Osteoblast (primary cell): ENCODE results near the gene SPATA46. TPM values are rescaled to one million over a fixed set of nuclear protein-coding genes. Genes with fewer than 3 reads are reported as not detected.

Source experiments
- DNase-seq: peaks from one replicate; pipeline ENCODE4 v3.0.0; 2011; ENCODE audit warnings: low spot score, mixed read lengths; ENCODE audit not compliant: insufficient read length; ENCODE audit errors: missing footprints
- H2AFZ ChIP-seq: 2 replicates; pipeline ENCODE4 v1.6.0; 2011; ENCODE audit warnings: mild to moderate bottlenecking, low read length
- H3K27ac ChIP-seq: 2 replicates; pipeline ENCODE4 v1.5.1; 2011; ENCODE audit warnings: mild to moderate bottlenecking, low read depth, low read length, moderate library complexity
- H3K27me3 ChIP-seq: 2 replicates; pipeline ENCODE4 v1.6.0; 2012; ENCODE audit warnings: mild to moderate bottlenecking, control low read depth, inconsistent platforms, low read length, moderate library complexity; ENCODE audit not compliant: insufficient read depth
- H3K36me3 ChIP-seq: 2 replicates; pipeline ENCODE4 v1.5.1; 2011; ENCODE audit warnings: mild to moderate bottlenecking, low read length, control low read depth, moderate library complexity; ENCODE audit not compliant: insufficient read depth
- H3K4me1 ChIP-seq: 2 replicates; pipeline ENCODE4 v1.5.1; 2011; ENCODE audit warnings: mild to moderate bottlenecking, low read length, control low read depth, moderate library complexity; ENCODE audit not compliant: insufficient read depth
- H3K4me2 ChIP-seq: 2 replicates; pipeline ENCODE4 v1.6.0; 2011; ENCODE audit warnings: mild to moderate bottlenecking, low read length; ENCODE audit not compliant: insufficient read depth
- H3K4me3 ChIP-seq: fragments of 200-600 bp; sonication (generic); 3 replicates; pipeline ENCODE4 v1.5.1; 2012; ENCODE audit warnings: mild to moderate bottlenecking, low read length, inconsistent platforms; ENCODE audit not compliant: insufficient read depth
- H3K79me2 ChIP-seq: 2 replicates; pipeline ENCODE4 v1.6.0; 2012; ENCODE audit warnings: mild to moderate bottlenecking, low read length, control low read depth, inconsistent platforms; ENCODE audit not compliant: insufficient read depth
- H3K9me3 ChIP-seq: 2 replicates; pipeline ENCODE4 v1.5.1; 2011; ENCODE audit warnings: low read depth, low read length, control low read depth
- H4K20me1 ChIP-seq: 2 replicates; pipeline ENCODE4 v1.6.0; 2012; ENCODE audit warnings: mild to moderate bottlenecking, low read length, control low read depth; ENCODE audit not compliant: insufficient read depth
- CTCF ChIP-seq: IDR thresholded peaks from 2 replicates; pipeline ENCODE4 v1.5.1; 2011; ENCODE audit warnings: mild to moderate bottlenecking, low read depth, low read length, moderate library complexity; ENCODE audit errors: extremely low read depth
- total RNA-seq: library from RNA; depleted of rRNA; stranded (reverse); fragments of >200 nt; gene quantifications from 2 replicates; pipeline ENCODE4 v1.2.3, GENCODE V29; 2012

SPATA46 gene
- total RNA-seq, 1 donor = not detected

DNA sequence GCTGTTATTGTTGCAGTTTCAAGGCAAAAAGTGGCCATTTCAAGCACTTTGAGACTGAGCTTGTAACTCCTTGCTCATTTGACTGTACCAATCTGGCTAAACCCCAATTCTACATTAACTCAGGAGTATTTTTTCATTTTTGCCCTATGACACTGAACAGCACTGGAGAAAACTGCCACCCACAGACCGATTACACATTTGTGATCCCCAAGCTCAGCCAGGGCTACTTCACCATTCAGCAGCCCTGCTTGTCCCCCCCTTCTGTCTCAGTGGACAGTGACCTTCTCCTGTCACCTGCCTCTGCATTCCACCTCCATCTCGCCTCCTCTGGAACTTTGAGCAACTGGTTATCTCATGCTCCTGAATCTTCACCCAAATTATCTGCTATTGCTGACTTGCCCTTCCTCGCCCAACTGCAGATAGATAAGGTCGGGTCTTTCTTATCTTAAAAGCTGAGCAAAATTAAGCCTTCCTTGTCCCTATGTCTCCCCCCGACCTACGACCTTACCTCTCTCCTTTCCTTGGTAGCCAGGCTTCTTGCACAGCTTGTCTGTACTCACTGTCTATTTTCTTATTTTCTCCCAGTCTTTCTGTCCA lies 25.3 kb downstream of the SPATA46 start:
- DNase-seq = peak; percentile 19
- Histone ChIP-seq H3K4me2 (no peak overlapping the region), H3K27me3 (peaks cover 3% of the 10 kb centered on the region), H4K20me1 (no peaks in the 10 kb centered on the region), H3K4me1 (peaks cover 11% of the 10 kb centered on the region), H3K27ac (no peak overlapping the region), H3K4me3 (no peak overlapping the region), H3K79me2 (no peaks in the 10 kb centered on the region), H2AFZ (no peak overlapping the region), H3K36me3 (no peaks in the 10 kb centered on the region), H3K9me3 (no peaks in the 10 kb centered on the region)
- TF ChIP-seq CTCF = no peak

DNA sequence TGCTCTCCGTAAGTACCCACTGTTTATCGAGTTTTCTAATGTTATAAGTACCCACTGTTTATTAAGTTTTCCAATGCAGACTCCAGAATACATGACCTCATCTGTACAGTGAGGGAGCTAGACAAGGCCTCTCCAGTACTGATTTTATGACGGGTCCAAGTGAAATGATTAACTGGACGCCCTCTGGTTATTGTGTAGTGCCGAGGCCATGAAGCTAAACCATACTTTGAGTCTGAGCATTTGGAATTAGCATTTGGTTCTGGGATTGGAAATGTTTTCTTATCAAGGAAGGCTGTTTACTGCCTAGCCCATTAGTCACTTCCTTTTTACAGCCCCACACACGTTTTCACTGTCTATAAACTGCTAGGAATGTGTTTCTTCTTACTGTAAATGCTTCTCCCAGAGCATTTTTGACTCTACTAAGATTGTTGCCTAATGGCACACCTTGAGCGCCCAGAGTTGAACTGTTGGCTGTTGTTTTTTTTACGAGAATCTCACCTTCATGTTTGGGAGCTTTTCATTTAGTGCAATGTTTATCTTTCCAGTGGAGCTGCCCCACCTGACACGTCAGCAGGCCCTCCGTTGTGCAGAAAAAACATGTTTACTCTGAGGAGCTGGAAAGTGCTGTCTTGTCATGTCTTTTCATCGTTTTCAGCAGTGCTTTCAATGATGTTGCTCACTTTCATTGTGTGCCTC lies 26.9 kb downstream of the SPATA46 start:
- Histone ChIP-seq H2AFZ (peak overlapping the region; percentile 20), H3K4me1 (peaks cover 11% of the 10 kb centered on the region), H3K9me3 (no peaks in the 10 kb centered on the region), H3K79me2 (no peaks in the 10 kb centered on the region), H3K4me2 (peak overlapping the region; percentile 33), H3K27me3 (no peaks in the 10 kb centered on the region), H4K20me1 (no peaks in the 10 kb centered on the region), H3K36me3 (no peaks in the 10 kb centered on the region), H3K4me3 (no peak overlapping the region), H3K27ac (peak overlapping the region; percentile 43)
- peak; percentile 67 for DNase-seq
- TF ChIP-seq CTCF = no peak

DNA sequence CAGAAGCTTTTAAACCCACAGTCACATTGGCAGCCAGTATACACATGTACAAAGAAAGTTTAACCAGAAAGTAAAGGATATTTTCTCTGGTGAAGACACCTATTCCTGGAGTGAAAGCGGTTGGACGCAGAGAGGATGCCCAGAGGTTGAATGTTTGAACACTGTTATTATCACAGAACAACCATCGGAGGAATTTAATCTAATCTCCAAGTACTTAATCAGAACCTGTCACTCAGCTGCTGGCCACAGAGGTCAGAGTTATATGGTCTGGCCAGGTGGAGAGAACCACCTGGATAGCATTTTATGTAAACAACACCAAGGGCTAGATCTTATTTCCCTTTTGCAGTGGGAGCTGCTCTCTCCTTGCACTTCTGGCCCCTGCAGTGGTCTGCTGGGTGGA lies 29.4 kb downstream of the SPATA46 start:
- Histone ChIP-seq H4K20me1 (no peaks in the 10 kb centered on the region), H3K4me3 (no peak overlapping the region)

More for the DNA sequence above, 29.4 kb downstream of the SPATA46 start:
- no peaks in the 10 kb centered on the region for H3K79me2 ChIP-seq
- no peak overlapping the region for H2AFZ ChIP-seq
- peaks cover 11% of the 10 kb centered on the region for H3K4me1 ChIP-seq
- no peak overlapping the region for H3K4me2 ChIP-seq
- no peaks in the 10 kb centered on the region for H3K27me3 ChIP-seq
- no peaks in the 10 kb centered on the region for H3K9me3 ChIP-seq
- TF ChIP-seq CTCF = no peak
- H3K27ac ChIP-seq = no peak overlapping the region
- no peaks in the 10 kb centered on the region for H3K36me3 ChIP-seq
- DNase-seq = no peak
